ENCODE data around the gene ADCY7. TPM values are rescaled to one million over a fixed set of nuclear protein-coding genes. Genes with fewer than 3 reads are reported as not detected.
A peak's percentile ranks its signal among the peaks of the same experiment; 100 is the strongest.

Gene ADCY7
- total RNA-seq, 1 donor from 2014 or later, result 17.0 TPM

GRCh38 chr16:50251375-50252081, 14.8 kb upstream of the ADCY7 start:
- H3K9me3 Mint-ChIP-seq (ENCODE audit: low read depth), result no peaks in the 10 kb centered on the region
- DNase-seq (ENCODE audit: low spot score, unreplicated experiment), result no peak
- H3K36me3 Mint-ChIP-seq (ENCODE audit: insufficient read depth), result no peaks in the 10 kb centered on the region
- no peak overlapping the region for H3K27ac Mint-ChIP-seq
- peaks cover 3% of the 10 kb centered on the region for H3K27me3 Mint-ChIP-seq
- peaks cover 8% of the 10 kb centered on the region for H3K4me1 Mint-ChIP-seq (ENCODE audit: low read depth)
- H3K4me3 Mint-ChIP-seq (ENCODE audit: low read depth), result no peak overlapping the region
- no peak for TF ChIP-seq CTCF (IDR thresholded peaks at IDR 0.05; ENCODE audit: unreplicated experiment)

GRCh38 chr16:50252082-50252611, 14.2 kb upstream of the ADCY7 start:
- Mint-ChIP-seq H3K9me3 (ENCODE audit: low read depth) (no peaks in the 10 kb centered on the region), H3K27me3 (no peaks in the 10 kb centered on the region), H3K4me3 (ENCODE audit: low read depth) (no peak overlapping the region), H3K4me1 (ENCODE audit: low read depth) (peaks cover 5% of the 10 kb centered on the region), H3K36me3 (ENCODE audit: insufficient read depth) (no peaks in the 10 kb centered on the region), H3K27ac (peak overlapping the region; percentile 23)
- no peak for TF ChIP-seq CTCF (IDR thresholded peaks at IDR 0.05; ENCODE audit: unreplicated experiment)
- DNase-seq (ENCODE audit: low spot score, unreplicated experiment), result no peak

- H3K27me3 Mint-ChIP-seq, result no peaks in the 10 kb centered on the region
- no peaks in the 10 kb centered on the region for H3K9me3 Mint-ChIP-seq (ENCODE audit: low read depth)
- no peak overlapping the region for H3K27ac Mint-ChIP-seq
- no peak for DNase-seq (ENCODE audit: low spot score, unreplicated experiment)
- no peak for TF ChIP-seq CTCF (IDR thresholded peaks at IDR 0.05; ENCODE audit: unreplicated experiment)
- H3K4me1 Mint-ChIP-seq (ENCODE audit: low read depth), result peaks cover 5% of the 10 kb centered on the region
- no peaks in the 10 kb centered on the region for H3K36me3 Mint-ChIP-seq (ENCODE audit: insufficient read depth)
- no peak overlapping the region for H3K4me3 Mint-ChIP-seq (ENCODE audit: low read depth)
These were observed 13.4 kb upstream of the ADCY7 start for GRCh38 chr16:50252874-50253513.

- Mint-ChIP-seq H3K27ac (peak overlapping the region; percentile 14), H3K36me3 (ENCODE audit: insufficient read depth) (no peaks in the 10 kb centered on the region)
These were observed 12.8 kb upstream of the ADCY7 start for GRCh38 chr16:50253514-50253910.

More at GRCh38 chr16:50253514-50253910, 12.8 kb upstream of the ADCY7 start:
- Mint-ChIP-seq H3K9me3 (ENCODE audit: low read depth) (no peaks in the 10 kb centered on the region), H3K27me3 (no peaks in the 10 kb centered on the region), H3K4me1 (ENCODE audit: low read depth) (peaks cover 5% of the 10 kb centered on the region), H3K4me3 (ENCODE audit: low read depth) (no peak overlapping the region)
- TF ChIP-seq CTCF (IDR thresholded peaks at IDR 0.05; ENCODE audit: unreplicated experiment), result no peak
- DNase-seq (ENCODE audit: low spot score, unreplicated experiment), result no peak
